T47D (cell line): Measurements from ENCODE around the gene AIF1L.
"Not testable (repeated sequence)": the region's sequence is repeated elsewhere in the genome, so short reads cannot be mapped to it uniquely, and the experiment has no call there.

Experiments used
- DNase-seq, 2 experiments: peaks; one replicate each; pipeline versions ENCODE4 v3.0.0 to v3.0.0-alpha.2; 2011 to 2012; ENCODE audit warnings: low read depth in 1 of 2, low spot score in 1 of 2
- JUND ChIP-seq: IDR thresholded peaks from 2 replicates; pipeline ENCODE4 v1.6.1; 2012; ENCODE audit warnings: low read depth
- in situ Hi-C: cut with HindIII; loops from 2 replicates; pipeline ENCODE4 v1.10.0; 2016; ENCODE audit warnings: low sequenced_read_pairs, low pct_unique_long_range_greater_than_20kb

Gene AIF1L

GRCh38 chr9:131111186-131111853, 15.0 kb downstream of the AIF1L start:
- in situ Hi-C loops, result no loop called here
- no peak for DNase-seq
- no peak for TF ChIP-seq JUND

- in situ Hi-C loops, result no loop called here
- no peak for DNase-seq
- TF ChIP-seq JUND, result no peak
Measured at GRCh38 chr9:131111854-131112311, 15.6 kb downstream of the AIF1L start.

- in situ Hi-C loops, result no loop called here
- TF ChIP-seq JUND, result no peak
- no peak for DNase-seq
Measured at GRCh38 chr9:131112374-131113154, 16.2 kb downstream of the AIF1L start.

GRCh38 chr9:131113655-131114054, 17.3 kb downstream of the AIF1L start:
- TF ChIP-seq JUND, result no peak
- DNase-seq, result no peak
- in situ Hi-C loops, result no loop called here

GRCh38 chr9:131114084-131114535, 17.8 kb downstream of the AIF1L start:
- no peak for DNase-seq
- no peak for TF ChIP-seq JUND
- in situ Hi-C loops, result no loop called here

GRCh38 chr9:131115360-131115742, 19.0 kb downstream of the AIF1L start:
- DNase-seq, in situ Hi-C loops: not testable (repeated sequence)

GRCh38 chr9:131116281-131117120, 20.2 kb downstream of the AIF1L start:
- in situ Hi-C loops, result no loop called here
- TF ChIP-seq JUND, result no peak
- no peak for DNase-seq

- no peak for TF ChIP-seq JUND
- in situ Hi-C loops, result no loop called here
- no peak for DNase-seq
Measured at GRCh38 chr9:131117121-131117761, 20.9 kb downstream of the AIF1L start.

GRCh38 chr9:131117762-131118145, 21.4 kb downstream of the AIF1L start:
- DNase-seq, result no peak
- in situ Hi-C loops, result no loop called here
- no peak for TF ChIP-seq JUND

- no peak for DNase-seq
- in situ Hi-C loops, result no loop called here
- no peak for TF ChIP-seq JUND
Measured at GRCh38 chr9:131119600-131119999, 23.3 kb downstream of the AIF1L start.

- TF ChIP-seq JUND, result no peak
- in situ Hi-C loops, result no loop called here
- no peak for DNase-seq
Measured at GRCh38 chr9:131120620-131121228, 24.4 kb downstream of the AIF1L start.

GRCh38 chr9:131121346-131121745, 25.0 kb downstream of the AIF1L start:
- TF ChIP-seq JUND, result no peak
- in situ Hi-C loops, result no loop called here
- no peak for DNase-seq
